ENCODE measurements around the gene SLC7A9. TPM values are rescaled to one million over a fixed set of nuclear protein-coding genes. Genes with fewer than 3 reads are reported as not detected.

Gene SLC7A9
- total RNA-seq, 2 experiments from 2014 or later: 0.28 TPM; not detected in 1

DNA sequence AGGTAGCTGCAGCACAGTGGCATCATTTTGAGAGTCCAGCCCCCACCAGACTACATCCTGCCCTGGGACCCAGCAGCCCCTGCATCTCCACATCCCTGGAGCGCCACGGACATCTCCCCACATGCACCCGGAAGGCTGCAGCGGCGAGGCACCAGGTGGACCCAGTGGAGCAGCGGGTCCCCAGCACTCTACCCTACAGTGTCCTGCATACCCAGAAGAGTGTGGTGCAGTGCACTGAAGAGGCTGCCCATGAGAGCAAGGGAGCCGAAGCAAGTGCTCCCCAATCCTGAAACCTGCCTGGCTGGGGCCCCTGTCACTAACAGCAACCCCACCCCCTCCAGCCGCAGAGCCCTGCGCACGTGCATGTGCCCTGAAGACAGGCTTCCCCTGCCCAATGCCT, 21.3 kb upstream of the SLC7A9 start:
- TF ChIP-seq CTCF (IDR thresholded peaks at IDR 0.05): no peak
- no peak overlapping the region for H3K4me3 ChIP-seq (ENCODE audit: low read length)
- ATAC-seq (ENCODE audit: poor library complexity) (no peak), DNase-seq (no peak)
- Mint-ChIP-seq H3K27me3 (no peaks in the 10 kb centered on the region), H3K27ac (no peak overlapping the region), H3K4me3 (no peak overlapping the region), H3K36me3 (ENCODE audit: low read depth) (peaks cover 72% of the 10 kb centered on the region), H3K9me3 (peaks cover 15% of the 10 kb centered on the region), H3K4me1 (ENCODE audit: low read depth) (no peaks in the 10 kb centered on the region)
- ChIA-PET POLR2A (no interaction called here), CTCF (no interaction called here)
- peaks cover 11% of the 10 kb centered on the region for H3K36me3 ChIP-seq (ENCODE audit: insufficient read depth, low read length)
- intact Hi-C loops (cut with DNase I, micrococcal nuclease): no loop called here
- H3K27me3 ChIP-seq (ENCODE audit: control insufficient read depth in 1 of 2, insufficient read depth in 2 of 2, low read length in 2 of 2): no peaks in the 10 kb centered on the region
- H3K9me3 ChIP-seq (ENCODE audit: control insufficient read depth in 1 of 2, insufficient read depth in 1 of 2, low read length in 2 of 2): peaks cover 19 to 21% of the 10 kb centered on the region in 2 experiments
- no peak overlapping the region for H3K27ac ChIP-seq (ENCODE audit: low read depth in 1 of 2, low read length in 2 of 2)
- no peaks in the 10 kb centered on the region for H3K4me1 ChIP-seq (ENCODE audit: insufficient read depth, low read length)

DNA sequence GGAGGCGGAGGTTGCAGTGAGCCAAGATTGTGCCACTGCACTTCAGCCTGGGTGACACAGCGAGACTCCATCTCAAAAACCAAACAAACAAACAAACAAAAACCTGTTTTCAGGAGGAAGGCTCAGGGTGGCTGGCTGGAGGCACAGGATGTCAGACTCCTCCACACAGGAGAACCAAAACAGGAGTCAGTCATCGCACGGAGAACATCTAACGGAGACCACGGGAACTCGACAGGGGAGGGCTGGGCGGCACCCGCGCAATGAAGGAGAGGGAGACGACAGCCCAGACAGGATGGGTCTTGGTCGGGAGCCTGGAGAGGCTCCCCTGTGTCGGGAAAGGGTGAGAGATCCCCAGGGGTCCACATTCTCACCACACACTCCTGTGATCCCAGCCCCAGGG, 20.8 kb upstream of the SLC7A9 start:
- no peak for TF ChIP-seq CTCF (IDR thresholded peaks at IDR 0.05)
- H3K4me1 Mint-ChIP-seq (ENCODE audit: low read depth): no peaks in the 10 kb centered on the region

DNA sequence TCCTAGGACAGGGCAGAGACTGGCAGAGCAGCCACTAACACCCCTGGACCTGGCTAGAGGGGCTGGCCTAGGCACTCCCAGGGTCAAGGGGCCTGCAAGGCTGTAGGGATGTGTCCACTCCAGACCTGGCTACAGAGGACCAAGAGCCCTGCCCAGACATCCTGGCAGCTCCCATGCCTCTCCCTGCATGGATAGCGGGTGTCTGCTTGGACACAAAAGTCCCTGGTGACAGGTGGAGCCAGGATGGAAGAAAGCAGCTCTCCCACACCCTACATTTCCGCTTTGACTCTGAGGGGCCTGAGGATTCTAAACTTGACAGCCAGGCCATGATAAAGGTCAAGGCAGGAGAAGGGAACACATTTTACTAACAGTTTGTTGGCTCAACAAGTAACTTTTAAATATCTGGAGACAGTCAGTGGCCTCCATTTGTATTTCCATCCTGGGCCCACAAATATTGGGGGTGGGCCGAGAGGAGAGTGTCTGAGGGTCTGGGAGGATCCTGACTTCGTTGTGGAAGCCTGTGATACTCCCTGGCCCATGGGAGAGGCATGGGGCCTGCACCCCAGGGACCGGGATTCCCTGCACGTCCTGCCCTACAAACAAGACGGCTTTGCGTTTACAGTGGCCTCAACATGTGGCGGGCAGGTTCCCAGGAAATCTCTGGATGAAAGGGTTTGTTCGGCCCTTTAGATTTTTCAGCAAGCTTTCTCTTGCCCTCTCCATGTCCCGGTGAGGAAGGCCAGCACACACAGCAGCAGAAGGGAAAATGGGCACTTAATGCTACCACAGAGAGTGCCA, 19.8 kb upstream of the SLC7A9 start:
- H3K36me3 ChIP-seq (ENCODE audit: insufficient read depth, low read length): peaks cover 11% of the 10 kb centered on the region
- intact Hi-C loops (cut with DNase I, micrococcal nuclease): no loop called here
- H3K9me3 Mint-ChIP-seq: peaks cover 12% of the 10 kb centered on the region
- no peak overlapping the region for H3K27ac ChIP-seq (ENCODE audit: low read depth in 1 of 2, low read length in 2 of 2)
- H3K27me3 Mint-ChIP-seq: no peaks in the 10 kb centered on the region
- H3K9me3 ChIP-seq (ENCODE audit: control insufficient read depth in 1 of 2, insufficient read depth in 1 of 2, low read length in 2 of 2): peaks cover 19 to 21% of the 10 kb centered on the region in 2 experiments
- H3K36me3 Mint-ChIP-seq (ENCODE audit: low read depth): peaks cover 58% of the 10 kb centered on the region
- TF ChIP-seq CTCF (IDR thresholded peaks at IDR 0.05): no peak
- DNase-seq: no peak
- CTCF ChIA-PET: no interaction called here
- H3K27me3 ChIP-seq (ENCODE audit: control insufficient read depth in 1 of 2, insufficient read depth in 2 of 2, low read length in 2 of 2): no peaks in the 10 kb centered on the region
- H3K4me1 ChIP-seq (ENCODE audit: insufficient read depth, low read length): no peaks in the 10 kb centered on the region
- no peak overlapping the region for H3K4me3 Mint-ChIP-seq
- H3K4me3 ChIP-seq (ENCODE audit: low read length): no peak overlapping the region
- POLR2A ChIA-PET: no interaction called here
- H3K4me1 Mint-ChIP-seq (ENCODE audit: low read depth): no peaks in the 10 kb centered on the region
- H3K27ac Mint-ChIP-seq: no peak overlapping the region
- ATAC-seq (ENCODE audit: poor library complexity): no peak

More for the DNA sequence above, 20.8 kb upstream of the SLC7A9 start:
- POLR2A ChIA-PET: no interaction called here
- DNase-seq: no peak
- Histone ChIP-seq H3K36me3 (ENCODE audit: insufficient read depth, low read length) (peaks cover 11% of the 10 kb centered on the region), H3K4me3 (ENCODE audit: low read length) (no peak overlapping the region), H3K9me3 (ENCODE audit: control insufficient read depth in 1 of 2, insufficient read depth in 1 of 2, low read length in 2 of 2) (peaks cover 19 to 21% of the 10 kb centered on the region in 2 experiments), H3K27me3 (ENCODE audit: control insufficient read depth in 1 of 2, insufficient read depth in 2 of 2, low read length in 2 of 2) (no peaks in the 10 kb centered on the region), H3K4me1 (ENCODE audit: insufficient read depth, low read length) (no peaks in the 10 kb centered on the region), H3K27ac (ENCODE audit: low read depth in 1 of 2, low read length in 2 of 2) (no peak overlapping the region)
- intact Hi-C loops (cut with DNase I, micrococcal nuclease): no loop called here
- CTCF ChIA-PET: no interaction called here
- H3K36me3 Mint-ChIP-seq (ENCODE audit: low read depth): peaks cover 68% of the 10 kb centered on the region
- H3K9me3 Mint-ChIP-seq: peaks cover 15% of the 10 kb centered on the region
- no peak for ATAC-seq (ENCODE audit: poor library complexity)
- H3K4me3 Mint-ChIP-seq: no peak overlapping the region
- no peaks in the 10 kb centered on the region for H3K27me3 Mint-ChIP-seq
- no peak overlapping the region for H3K27ac Mint-ChIP-seq

All from CD4-positive, alpha-beta T cell (primary cell).